DMS53 (cell line): Measurements from ENCODE around the gene A4GALT.
"Not testable (repeated sequence)": the region's sequence is repeated elsewhere in the genome, so short reads cannot be mapped to it uniquely, and the experiment has no call there.

Source experiments
- DNase-seq: peaks from one replicate; lab custom pipeline; 2025; lab: John Stamatoyannopoulos, UW

Gene A4GALT, protein sequence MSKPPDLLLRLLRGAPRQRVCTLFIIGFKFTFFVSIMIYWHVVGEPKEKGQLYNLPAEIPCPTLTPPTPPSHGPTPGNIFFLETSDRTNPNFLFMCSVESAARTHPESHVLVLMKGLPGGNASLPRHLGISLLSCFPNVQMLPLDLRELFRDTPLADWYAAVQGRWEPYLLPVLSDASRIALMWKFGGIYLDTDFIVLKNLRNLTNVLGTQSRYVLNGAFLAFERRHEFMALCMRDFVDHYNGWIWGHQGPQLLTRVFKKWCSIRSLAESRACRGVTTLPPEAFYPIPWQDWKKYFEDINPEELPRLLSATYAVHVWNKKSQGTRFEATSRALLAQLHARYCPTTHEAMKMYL

DNA sequence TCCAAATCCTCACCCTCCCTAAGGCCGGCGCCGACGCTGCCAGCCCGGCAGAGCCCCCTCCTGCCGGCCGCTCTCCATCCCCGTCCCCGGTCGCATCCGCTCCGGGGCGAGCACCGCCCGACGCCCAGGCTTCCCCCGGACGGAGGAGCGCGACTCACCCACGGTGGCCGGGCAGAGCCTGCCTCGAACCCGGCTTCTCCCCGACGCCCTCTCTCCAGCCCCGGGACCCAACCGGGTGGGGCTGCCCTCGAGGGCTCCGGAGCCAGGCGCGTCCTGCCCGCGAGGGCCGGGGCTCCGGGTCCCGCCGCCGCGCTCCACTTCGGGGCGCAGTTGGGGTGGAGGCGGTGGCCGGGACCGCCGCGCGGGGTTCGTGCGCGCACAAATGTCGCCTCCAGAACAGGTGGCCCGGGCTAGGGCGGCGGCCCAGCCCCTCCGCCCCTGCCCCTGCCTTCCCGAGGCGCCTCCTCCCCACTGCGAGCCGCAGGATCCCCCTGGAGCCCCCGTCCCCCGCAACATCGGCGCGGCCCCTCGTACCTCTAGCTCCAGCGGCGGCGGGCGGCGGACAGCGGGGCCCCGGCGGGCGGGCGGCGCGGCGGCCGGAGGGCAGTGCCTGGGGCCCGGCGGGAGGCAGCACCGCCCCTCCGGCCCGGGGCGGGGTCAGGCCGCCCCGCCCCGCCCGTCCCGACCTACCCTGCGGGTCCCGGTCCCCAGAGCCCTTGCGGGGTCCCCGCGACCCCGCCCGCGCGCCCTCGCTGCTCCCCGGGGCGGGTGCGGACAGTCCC lies at the start of gene A4GALT:
A4GALT (minus strand) TSS at position 608 of the 782 bp plus-strand sequence. CDS start 26,919 bp downstream, outside the sequence.
- peak; percentile 33 for DNase-seq

DNA sequence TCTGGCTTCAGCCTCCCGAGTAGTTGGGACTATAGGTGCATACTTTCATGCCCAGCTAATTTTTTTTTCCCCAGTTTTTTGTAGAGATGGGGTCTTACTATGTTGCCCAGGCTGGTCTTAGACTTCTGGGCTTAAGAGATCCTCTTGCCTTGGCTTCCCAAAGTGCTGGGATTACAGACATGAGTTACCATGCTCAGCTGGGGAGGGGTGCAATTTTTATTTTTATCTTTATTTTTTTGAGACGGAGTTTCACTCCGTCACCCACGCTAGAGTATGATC lies 49.7 kb upstream of the A4GALT start:
- no peak for DNase-seq

DNA sequence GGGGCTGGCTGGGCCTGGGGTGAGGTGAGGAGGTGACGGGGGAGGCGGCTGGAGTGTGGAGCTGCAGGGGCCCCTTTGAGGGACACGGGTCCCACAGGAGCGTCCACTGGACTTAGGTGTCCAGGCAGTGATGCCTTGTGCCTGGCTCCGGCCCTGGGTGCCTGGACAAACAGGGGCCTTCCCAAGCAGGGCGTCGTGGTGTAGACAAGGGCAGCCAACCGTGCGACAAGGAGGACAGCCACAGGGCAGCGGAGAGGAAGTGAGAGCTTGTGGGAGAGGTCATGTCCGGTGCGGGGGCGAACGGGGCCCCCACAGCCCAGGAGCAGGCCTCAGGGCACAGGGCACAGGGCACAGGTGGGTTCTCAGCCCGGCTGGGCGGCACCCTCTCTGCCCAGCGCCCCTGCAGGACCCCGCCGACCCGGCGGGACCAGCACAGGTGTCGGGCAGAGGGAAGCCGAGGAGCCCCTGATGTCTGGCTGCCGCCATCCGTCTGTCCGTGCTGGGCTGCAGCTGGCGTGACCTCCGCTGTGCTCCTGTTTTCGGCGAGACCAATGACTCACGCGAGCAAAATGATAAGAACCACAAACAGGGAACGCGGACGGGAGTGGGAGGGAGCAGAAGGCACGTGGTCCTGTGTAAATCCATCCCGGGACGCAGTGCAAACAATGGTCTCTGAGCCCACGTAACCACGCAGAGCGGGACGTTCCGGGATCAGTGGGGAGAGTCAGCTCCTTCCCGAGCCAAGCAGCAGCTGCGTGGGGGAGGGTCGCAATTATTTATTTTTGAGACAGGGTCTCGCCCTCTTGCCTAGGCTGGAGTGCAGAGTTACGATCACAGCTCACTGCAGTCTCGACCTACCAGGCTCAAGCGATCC lies 49.1 kb upstream of the A4GALT start:
- peak; percentile 89 for DNase-seq

DNA sequence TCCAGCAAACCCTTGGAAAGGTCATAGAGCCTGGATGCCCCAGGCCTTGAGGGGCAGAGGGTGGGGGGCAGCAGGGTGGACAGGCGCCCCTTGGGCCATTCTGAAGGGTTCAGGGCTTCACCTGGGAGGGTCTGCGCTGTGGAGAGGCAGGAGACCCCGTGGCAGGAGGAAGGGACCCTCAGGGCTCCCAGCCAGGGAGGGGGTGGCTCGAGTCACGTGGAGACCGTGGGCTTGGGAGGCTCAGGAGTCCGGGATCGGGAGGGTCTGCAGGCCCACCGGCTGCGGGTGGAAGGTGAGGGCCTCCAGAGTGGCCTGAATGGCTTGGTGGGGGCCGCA lies 48.5 kb upstream of the A4GALT start:
- no peak for DNase-seq

DNA sequence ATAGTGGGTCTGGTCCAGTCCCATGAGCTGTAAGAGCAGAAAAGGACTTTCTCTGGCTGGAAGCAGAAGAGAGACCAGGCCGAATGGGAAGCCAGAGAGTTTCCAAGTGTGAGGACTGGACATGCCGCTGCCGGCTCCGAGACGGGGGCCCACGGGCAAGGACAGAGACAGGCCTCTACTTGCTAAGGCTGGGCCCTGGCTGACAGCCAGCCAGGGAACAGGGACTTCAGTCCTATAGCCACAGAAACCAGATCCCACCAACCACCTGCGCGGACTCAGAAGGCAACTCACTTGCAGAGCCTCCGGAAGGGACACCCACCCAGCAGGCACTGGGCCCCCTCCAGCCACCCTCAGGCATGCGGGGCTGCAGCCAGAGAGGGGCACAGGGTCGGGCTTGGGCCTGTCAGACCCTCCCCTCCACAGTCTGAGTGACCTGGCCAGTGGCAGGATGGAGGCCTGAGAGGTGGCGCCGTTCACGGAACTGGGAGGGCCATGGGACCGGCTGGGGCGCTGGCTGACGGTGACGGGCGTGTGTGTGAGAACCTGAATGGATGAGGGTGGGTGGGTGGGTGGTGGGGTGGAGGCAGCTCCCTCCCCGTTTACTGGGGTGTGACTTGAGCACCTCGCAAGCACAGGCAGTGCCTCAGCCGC lies 47.8 kb upstream of the A4GALT start:
- no peak for DNase-seq

DNA sequence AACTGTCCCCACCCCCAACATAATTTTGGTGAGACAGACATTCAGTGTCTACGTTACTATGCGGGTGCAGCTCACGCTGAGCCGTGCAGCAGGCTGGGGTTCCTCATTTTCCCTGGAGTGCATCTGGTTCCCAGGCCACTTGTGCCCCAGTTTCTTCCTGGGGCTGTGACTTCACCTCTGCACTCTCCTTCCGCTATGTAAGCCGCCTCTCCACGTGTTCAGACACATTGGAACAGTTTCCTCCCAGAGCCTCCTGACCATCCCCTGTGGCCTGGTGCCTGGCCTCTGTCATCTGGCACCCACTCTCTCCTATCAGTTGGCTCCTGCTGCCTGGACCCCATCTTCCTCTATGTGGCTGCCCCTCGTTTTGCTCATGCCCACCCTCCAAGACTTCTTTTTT lies 46.2 kb upstream of the A4GALT start:
- DNase-seq = no peak

DNA sequence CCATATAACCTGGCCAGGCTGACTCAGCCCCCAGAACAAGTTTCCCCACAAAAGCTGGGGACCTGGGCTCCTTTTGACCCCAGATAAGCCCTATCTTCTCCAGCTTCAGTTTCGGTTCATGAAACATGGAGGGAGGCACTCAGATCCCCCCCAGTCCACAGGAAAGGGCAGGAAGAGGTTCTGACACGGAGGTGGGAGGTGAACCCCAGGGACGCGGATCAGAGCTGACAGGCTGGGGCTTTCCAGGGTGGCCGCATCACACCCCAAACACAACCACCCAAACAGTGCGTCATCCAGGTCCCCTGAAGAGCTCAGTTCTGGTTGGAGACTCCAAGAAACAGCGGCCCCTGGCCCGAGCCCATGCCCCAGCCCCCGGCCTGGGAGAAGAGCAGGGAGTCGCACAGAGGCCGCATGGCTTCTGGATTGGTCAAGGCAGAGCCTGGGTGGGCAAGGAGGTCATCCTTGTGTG lies 44.3 kb upstream of the A4GALT start:
- no peak for DNase-seq

DNA sequence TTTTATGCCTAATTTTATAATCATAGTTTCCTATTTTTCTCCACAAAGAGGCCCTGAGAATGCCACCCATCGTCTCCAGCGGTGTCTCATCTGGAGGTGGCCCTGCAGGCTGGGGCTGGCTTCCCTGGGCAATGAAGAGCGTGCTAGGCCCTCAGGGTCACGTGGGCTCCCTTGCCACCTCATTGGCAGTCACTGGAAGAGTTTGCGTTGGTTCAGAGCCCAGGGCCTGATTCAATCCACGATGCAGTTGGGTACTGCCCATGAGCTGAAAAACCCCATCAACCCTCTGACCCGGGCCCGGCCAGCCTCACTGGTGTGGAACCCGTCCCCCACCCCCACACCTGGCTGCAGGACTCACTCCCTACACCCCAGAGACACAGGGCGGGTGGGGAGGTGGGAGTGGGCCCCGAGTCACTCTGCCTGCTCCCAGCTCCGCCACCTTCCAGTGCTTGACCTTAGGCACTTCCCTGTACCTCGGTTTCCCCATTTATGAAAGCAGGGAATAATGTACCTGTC lies 43.4 kb upstream of the A4GALT start:
- no peak for DNase-seq

DNA sequence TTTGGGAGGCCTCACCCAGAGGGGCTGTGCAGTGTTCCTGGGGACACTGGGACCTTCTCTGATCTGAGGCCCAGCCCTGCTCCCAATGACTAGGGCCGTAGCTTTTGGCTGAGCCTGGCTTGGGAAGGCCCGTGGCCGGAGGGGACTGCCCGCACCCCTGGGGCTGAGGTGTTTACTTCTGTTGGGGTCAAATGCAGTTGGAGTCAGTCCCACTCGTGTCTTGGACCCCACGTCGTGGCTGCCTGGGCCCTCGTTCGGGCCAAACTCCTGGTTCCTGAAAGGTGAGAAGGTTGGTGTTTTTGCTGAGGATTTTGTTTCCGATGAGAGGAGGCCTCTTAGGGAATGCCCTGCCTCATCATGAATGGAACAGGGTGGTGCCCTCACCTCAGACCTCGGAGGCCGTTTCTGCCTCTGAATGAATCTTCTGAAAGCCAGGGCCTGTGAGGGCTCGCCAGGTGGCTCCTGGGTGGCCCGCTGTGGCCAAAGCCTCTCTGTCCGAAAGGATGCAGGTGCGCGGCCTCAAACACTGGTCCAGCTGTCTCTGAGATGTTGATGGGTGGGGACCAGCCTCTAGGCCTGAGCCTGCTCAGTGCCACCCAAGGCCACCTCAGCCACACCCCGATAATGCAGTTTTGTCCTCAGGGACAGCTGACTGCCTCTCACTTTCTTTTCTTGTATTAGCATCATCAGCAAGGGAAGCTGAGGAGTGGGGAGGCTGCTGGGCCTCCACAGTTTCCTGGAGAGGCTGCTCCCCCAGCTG lies 40.3 kb upstream of the A4GALT start:
- DNase-seq = no peak

DNA sequence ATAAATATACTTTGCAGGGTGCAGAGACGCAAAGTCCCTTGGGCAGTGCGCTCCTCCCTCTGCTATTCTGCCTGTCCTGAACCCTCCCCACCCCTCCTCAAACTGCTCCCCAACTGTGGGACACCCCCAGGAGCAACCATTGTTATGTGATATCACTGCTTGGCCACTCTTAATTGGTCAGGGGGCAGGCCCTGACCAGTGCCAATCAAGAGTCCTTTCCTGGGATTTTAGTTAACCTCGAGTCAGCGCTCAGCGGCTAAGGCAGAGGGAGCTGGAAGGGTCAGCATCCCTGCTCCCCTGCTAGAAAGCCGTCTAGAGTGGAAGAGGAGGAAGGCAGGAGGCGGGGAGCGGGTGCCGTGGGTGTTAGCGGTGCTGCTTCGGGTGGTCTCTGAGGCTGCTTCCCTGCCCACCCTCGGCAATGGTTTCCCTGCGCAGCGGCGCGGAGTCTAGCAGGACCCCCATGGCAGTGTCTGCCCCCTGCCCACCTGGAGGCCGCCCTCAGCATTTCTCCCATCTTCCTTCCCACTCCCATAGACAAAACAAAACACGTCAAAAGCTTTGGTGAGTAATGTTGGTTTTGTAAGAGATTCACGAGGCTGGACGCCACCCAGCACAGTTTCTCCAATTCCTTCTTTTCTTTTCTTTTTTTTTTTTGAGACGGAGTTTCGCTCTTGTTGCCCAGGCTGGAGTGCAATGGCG lies 38.4 kb upstream of the A4GALT start:
- DNase-seq = no peak

DNA sequence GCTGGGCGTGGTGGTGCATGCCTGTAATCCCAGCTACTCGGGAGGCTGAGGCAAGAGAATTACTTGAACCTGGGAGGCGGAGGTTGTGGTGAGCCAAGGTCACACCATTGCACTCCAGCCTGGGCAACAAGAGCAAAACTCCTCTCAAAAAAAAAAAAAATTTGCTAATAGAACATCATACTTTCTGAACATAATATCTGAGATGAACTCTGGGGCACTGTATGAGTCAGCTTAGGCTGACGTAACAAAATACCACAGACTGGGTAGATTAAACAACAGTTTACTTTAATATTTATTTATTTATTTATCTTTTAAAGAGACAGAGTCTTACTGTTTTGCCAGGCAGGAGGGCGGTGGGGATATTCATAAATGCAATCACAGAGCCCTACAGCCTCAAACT lies 34.9 kb upstream of the A4GALT start:
- peak; percentile 32 for DNase-seq

DNA sequence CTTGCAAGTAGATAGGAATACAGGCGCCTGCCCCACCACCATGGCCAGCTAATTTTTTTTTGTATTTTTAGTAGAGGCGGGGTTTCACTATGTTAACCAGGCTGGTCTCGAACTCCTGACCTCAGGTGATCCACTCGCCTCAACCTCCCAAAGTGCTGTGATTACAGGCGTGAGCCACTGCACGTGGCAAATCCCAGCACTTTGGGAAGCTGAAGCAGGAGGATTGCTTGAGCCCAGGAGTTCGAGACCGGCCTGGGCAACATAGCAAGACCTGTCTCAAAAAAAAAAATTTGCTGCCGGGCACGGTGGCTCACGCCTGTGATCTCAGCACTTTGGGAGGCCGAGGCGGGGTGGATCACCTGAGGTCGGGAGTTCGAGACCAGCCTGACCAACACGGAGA lies 34.5 kb upstream of the A4GALT start:
- not testable (repeated sequence) for DNase-seq

DNA sequence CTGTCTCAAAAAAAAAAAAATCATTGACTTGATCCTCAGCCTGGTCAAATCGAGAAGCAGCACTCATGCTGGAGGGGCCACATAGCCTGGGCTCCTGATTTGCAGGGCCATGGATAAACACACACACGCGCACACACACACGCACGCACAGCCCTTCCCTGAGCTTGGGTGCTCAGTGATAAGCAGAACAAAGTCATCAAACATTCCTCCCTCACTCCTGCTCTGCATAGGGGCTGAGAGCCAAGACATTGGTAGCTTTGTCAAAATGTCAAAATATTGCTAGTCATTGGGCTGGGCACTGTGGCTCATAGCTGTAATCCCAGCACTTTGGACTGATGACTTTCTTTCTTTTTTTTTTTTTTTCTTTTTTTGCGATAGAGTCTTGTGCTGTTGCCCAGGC lies 34.0 kb upstream of the A4GALT start:
- DNase-seq = no peak

DNA sequence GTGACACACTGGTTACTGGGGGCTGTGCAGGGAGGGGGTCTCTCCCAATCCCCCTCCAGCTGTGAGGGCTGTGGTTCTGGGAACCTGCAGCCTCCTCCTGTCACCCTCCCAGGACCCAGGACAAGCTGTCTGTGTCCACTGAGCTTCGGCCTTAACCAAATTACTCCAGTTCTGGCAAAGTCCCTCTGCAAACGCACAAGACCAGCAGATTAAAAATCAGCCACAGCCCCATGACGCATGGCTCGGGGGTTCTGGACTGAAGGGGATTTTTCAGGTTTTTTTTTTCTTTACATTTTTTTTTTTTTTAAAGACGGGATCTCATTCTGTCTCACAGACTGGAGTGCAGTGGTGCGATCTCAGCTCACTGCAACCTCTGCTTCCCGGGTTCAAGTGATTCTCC lies 32.2 kb upstream of the A4GALT start:
- no peak for DNase-seq

DNA sequence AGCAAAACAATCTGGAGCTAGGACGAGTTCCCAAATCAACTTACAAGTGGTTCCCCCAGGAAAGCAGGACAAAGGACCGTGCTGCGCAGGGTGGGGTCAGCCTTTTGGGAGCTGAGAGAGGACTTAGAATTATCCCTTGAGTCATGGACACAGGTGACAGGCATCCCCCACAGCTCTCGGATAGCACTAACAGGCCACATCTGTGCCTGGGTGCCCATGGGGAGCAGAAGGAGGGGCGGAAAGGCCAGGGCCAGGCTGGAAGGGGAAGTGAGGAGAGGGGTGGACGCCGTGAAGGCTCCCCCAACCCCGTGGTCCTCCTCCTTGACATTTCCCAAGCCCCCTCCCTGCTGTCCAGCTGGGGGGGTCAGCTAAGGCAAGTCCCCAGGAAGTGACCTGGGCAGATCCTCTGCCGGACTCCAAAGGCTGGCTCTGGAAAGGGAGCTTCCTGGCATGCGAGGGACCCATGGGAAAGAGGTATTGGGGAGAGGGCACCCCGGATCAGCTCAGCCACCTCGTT lies 31.6 kb upstream of the A4GALT start:
- DNase-seq = no peak

DNA sequence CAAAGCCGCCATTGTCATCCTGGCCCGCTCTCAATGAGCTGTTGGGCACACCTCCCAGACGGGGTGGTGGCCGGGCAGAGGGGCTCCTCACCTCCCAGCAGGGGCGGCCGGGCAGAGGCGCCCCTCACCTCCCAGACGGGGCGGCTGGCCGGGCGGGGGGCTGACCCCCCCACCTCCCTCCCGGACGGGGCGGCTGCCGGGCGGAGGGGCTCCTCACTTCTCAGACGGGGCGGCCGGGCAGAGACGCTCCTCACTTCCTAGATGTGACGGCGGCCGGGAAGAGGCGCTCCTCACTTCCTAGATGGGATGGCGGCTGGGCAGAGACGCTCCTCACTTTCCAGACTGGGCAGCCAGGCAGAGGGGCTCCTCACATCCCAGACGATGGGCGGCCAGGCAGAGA lies 29.8 kb upstream of the A4GALT start:
- not testable (repeated sequence) for DNase-seq

DNA sequence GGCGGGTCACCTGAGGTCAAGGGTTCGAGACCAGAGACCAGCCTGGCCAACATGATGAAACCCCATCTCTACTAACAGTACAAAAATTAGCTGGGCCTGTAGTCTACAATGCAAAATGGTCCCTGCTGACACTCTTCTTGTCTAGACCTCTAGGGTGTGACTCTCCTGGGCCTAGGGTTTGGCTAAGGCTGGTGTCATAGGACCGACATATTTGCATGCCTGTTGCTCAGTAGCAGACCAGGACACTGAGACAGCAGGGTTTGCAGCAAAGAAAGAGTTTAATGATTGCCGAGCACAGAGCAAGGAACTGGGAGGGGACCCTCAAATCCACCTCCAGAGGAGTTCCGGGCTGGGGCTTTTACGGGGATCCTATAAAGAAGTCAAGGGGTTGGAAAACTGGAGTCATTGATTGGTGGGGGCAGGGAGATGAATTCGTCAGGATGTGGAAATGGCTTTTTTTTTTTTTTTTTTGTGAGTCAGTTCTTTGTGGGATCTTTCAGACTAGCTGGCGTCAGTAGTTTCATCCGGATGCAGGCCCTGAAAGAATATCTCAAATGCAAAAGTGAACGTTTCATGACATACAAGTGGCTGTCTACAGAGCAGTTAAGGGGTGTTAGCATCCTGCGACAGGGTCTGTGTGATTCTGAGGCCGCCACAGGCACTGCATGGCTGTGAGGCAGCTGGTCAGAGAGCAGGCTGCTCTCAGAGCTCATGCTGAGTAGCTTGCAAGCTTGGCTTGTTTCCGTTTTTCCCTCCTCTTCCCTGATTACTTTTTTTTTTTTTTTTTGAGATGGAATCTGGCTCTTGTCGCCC lies 27.2 kb upstream of the A4GALT start:
- DNase-seq = no peak

DNA sequence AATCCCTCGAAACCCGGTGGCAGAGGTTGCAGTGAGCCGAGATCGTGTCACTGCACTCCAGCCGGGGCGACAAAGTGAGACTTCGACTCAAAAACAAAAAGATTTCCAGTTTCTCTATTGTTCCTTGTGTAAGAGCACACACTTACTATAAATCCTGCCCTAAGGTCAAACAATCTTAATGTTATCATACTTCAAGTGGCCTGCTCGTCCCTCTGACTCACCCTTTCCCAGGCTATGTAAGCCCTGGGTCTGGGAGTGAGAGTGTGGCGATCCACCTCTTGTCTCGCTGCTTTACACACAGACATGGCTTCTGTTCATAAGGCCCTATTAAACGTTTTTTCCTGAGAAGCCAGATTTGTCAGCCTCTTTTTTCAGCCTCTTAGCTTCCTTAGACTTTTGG lies 24.4 kb upstream of the A4GALT start:
- DNase-seq = peak; percentile 57

DNA sequence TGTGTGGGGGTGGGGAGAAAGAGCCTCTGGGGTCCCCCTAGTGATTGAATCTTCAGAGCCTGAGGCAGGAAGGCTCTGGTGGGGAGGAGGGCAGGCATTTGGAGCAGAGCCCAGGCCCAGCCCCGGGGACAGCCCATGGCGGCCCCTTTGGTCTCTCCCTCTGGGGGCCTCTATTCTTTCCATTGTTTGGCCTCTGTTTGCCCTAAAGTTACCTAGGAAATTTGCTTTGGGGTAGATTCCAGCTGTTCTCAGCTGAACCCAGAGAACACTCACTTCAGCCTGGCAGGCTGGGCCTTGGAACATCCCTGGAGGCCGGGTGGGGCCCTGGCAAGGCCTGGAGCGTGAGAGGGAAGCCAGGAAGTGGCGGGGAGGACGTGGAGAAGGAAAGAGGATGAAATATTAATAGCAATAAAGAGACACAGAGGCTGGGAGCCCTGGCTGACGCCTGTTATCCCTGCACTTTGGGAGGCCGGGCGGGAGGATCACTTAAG lies 22.9 kb upstream of the A4GALT start:
- no peak for DNase-seq
